K562 (cell line): ENCODE data around the gene HAL. TPM values are rescaled to one million over a fixed set of nuclear protein-coding genes. Genes with fewer than 3 reads are reported as not detected.
A peak's percentile ranks its signal among the peaks of the same experiment; 100 is the strongest.

ENCODE experiments used
- CHD1 ChIP-seq: fragments of 200-600 bp; sonication (generic); IDR thresholded peaks from one replicate; pipeline ENCODE4 v1.6.1; 2012; ENCODE audit warnings: mild to moderate bottlenecking, moderate library complexity, low read length, inconsistent platforms
- ESRRA ChIP-seq: fragments of 450-650 bp; IDR thresholded peaks from 2 replicates; pipeline ENCODE4 v1.6.1; 2014; ENCODE audit warnings: low read depth, mild to moderate bottlenecking, moderate library complexity, borderline replicate concordance
- HDAC6 ChIP-seq: IDR thresholded peaks from 2 replicates; pipeline ENCODE4 v1.6.1; 2012; ENCODE audit warnings: low read depth, mild to moderate bottlenecking, control low read depth, inconsistent platforms, low read length, moderate library complexity
- MBD2 ChIP-seq: sonication (generic); IDR thresholded peaks from 2 replicates; pipeline ENCODE4 v1.6.1; 2016; ENCODE audit warnings: low read depth, borderline replicate concordance
- NCOA4 ChIP-seq: fragments of 450-650 bp; IDR thresholded peaks from 2 replicates; pipeline ENCODE4 v1.6.1; 2018; ENCODE audit warnings: mild to moderate bottlenecking; ENCODE audit not compliant: partially characterized antibody
- NEUROD1 ChIP-seq: fragments of 150-350 bp; IDR thresholded peaks from 2 replicates; pipeline ENCODE4 v1.6.1; 2014; ENCODE audit warnings: borderline replicate concordance, low read length, low read depth; ENCODE audit not compliant: partially characterized antibody
- POLR2AphosphoS5 ChIP-seq: IDR thresholded peaks from 2 replicates; pipeline ENCODE4 v1.6.1; 2011; ENCODE audit warnings: mild to moderate bottlenecking, low read depth, low read length, moderate library complexity; ENCODE audit not compliant: control insufficient read depth, insufficient read depth
- PRPF4 ChIP-seq: fragments of 200-400 bp; formaldehyde crosslinking; IDR thresholded peaks from one replicate; pipeline ENCODE4 v1.6.1; 2017; ENCODE audit warnings: low read length, low read depth, mild to moderate bottlenecking; ENCODE audit not compliant: insufficient read depth, poor library complexity, severe bottlenecking
- RFX1 ChIP-seq: fragments of 450-650 bp; IDR thresholded peaks from 2 replicates; pipeline ENCODE4 v1.6.1; 2016; ENCODE audit warnings: mild to moderate bottlenecking, moderate library complexity
- ZKSCAN8 ChIP-seq: fragments of 200-800 bp; sonication (Bioruptor generic); IDR thresholded peaks from 2 replicates; pipeline ENCODE4 v1.6.1; 2016; ENCODE audit warnings: missing genetic modification characterization, missing compliant biosample characterization
- ZNF707 ChIP-seq: fragments of 250-450 bp; sonication (Bioruptor Pico); conservative IDR thresholded peaks from 2 replicates; pipeline ENCODE4 v1.8.0; 2022; ENCODE audit warnings: inconsistent platforms, mild to moderate bottlenecking, moderate library complexity
- polyA plus RNA-seq, 8 experiments: library from polyadenylated mRNA; depleted of rRNA in 4 of 8; stranded (reverse) in 5 of 8; unstranded in 3 of 8; fragments of >200 nt; fragmentation: Nextera tagmentation in 2 of 8; fragmentation: Illumina TruSeq in 1 of 8; extraction: Ambion mirVana in 2 of 8; extraction: Trizol in 1 of 8; gene quantifications; 2 replicates each; pipeline versions ENCODE4 v1.2.1 to v1.2.3, GENCODE V29; 2011 to 2014; ENCODE audit warnings: inconsistent platforms in 1 of 8, missing spikeins in 1 of 8
- total RNA-seq, 7 experiments: library from RNA; depleted of rRNA in 6 of 7; stranded (reverse); fragments of >200 nt in 6 of 7; fragmentation: Illumina TruSeq in 2 of 7; extraction: Trizol in 2 of 7; gene quantifications; 2 replicates each; pipeline versions ENCODE4 v1.2.1 to v1.2.3, GENCODE V29; 2011 to 2021; ENCODE audit warnings: low replicate concordance in 1 of 7
- TF ChIP-seq, protein P1 (sequence below): sonication (generic); formaldehyde crosslinking; IDR thresholded peaks from 2 replicates; pipeline ENCODE4 v1.8.0; 2023; ENCODE audit warnings: mild to moderate bottlenecking, missing genetic modification reagents
- TF ChIP-seq, protein P2 (sequence below): sonication (generic); formaldehyde crosslinking; IDR thresholded peaks from 2 replicates; pipeline ENCODE4 v1.8.0; 2022; ENCODE audit warnings: missing genetic modification reagents, mild to moderate bottlenecking, borderline replicate concordance
- TF ChIP-seq, protein P3 (sequence below): fragments of 200-800 bp; sonication (Bioruptor generic); IDR thresholded peaks from 2 replicates; pipeline ENCODE4 v1.6.1; 2016; ENCODE audit warnings: missing genetic modification characterization, missing compliant biosample characterization

Gene HAL
- total and polyA plus RNA-seq, 9 of the 15 experiments (the other 6 are each of a cell fraction or from before 2014, with no cell fraction given): 0.03 to 0.36 (median 0.20) TPM; not detected in 4

DNA sequence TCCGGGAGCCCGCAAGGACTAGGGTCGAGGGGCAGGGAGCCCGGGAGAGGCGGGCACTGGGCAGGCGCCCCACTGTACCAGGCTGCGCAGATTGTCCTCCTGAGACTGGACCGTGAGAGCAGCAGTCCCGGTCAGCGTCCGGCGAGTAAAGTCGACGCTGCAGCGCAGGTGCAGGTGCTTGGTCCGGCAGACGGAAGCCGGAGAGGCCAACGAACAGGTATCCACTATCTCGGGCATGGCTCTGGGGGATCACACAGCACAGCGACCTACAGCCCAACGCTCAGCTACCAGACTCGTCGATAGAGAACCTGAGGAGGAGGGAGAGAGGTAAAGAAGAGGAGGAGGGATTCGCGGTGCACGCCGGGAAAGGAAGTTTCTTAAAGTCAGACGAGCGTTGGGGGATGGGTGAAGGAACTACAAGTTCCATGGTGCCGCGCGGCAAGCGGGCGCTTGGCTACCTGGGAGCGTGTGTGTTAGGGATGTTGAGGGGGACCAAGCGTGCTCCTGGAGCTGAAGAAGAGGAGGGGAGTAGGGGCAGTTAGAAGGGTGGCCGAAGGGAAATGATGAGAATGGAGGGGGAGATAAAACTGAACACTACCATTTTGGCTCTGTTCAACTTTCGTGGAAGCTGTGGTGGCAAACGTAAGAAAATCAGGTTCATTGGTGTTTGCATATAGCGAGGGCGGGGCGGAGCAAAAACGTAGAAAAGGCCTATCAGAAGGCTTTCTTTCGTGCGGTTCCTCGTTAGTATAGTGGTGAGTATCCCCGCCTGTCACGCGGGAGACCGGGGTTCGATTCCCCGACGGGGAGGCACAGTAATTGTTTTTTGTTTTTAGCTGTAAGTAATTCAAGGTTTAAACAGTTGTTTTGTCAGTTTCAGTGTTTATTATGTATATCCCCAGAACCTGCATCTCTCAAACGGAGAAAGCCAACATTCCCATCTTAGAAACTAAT is 39.4 kb upstream of the HAL start, which contains the start of gene LTA4H (continued):
- TF ChIP-seq, protein P1, sequence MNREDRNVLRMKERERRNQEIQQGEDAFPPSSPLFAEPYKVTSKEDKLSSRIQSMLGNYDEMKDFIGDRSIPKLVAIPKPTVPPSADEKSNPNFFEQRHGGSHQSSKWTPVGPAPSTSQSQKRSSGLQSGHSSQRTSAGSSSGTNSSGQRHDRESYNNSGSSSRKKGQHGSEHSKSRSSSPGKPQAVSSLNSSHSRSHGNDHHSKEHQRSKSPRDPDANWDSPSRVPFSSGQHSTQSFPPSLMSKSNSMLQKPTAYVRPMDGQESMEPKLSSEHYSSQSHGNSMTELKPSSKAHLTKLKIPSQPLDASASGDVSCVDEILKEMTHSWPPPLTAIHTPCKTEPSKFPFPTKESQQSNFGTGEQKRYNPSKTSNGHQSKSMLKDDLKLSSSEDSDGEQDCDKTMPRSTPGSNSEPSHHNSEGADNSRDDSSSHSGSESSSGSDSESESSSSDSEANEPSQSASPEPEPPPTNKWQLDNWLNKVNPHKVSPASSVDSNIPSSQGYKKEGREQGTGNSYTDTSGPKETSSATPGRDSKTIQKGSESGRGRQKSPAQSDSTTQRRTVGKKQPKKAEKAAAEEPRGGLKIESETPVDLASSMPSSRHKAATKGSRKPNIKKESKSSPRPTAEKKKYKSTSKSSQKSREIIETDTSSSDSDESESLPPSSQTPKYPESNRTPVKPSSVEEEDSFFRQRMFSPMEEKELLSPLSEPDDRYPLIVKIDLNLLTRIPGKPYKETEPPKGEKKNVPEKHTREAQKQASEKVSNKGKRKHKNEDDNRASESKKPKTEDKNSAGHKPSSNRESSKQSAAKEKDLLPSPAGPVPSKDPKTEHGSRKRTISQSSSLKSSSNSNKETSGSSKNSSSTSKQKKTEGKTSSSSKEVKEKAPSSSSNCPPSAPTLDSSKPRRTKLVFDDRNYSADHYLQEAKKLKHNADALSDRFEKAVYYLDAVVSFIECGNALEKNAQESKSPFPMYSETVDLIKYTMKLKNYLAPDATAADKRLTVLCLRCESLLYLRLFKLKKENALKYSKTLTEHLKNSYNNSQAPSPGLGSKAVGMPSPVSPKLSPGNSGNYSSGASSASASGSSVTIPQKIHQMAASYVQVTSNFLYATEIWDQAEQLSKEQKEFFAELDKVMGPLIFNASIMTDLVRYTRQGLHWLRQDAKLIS: peak; percentile 76
- peak; percentile 31; the same call in 1 of the 2 replicates for TF ChIP-seq ESRRA
- peak; percentile 39; the same call in 1 of the 2 replicates for TF ChIP-seq HDAC6
- no peak for TF ChIP-seq POLR2AphosphoS5
- TF ChIP-seq ZKSCAN8: no peak
- TF ChIP-seq CHD1: no peak
- no peak for TF ChIP-seq ZNF707 (CRISPR knock-in tag)
- TF ChIP-seq, protein P2, sequence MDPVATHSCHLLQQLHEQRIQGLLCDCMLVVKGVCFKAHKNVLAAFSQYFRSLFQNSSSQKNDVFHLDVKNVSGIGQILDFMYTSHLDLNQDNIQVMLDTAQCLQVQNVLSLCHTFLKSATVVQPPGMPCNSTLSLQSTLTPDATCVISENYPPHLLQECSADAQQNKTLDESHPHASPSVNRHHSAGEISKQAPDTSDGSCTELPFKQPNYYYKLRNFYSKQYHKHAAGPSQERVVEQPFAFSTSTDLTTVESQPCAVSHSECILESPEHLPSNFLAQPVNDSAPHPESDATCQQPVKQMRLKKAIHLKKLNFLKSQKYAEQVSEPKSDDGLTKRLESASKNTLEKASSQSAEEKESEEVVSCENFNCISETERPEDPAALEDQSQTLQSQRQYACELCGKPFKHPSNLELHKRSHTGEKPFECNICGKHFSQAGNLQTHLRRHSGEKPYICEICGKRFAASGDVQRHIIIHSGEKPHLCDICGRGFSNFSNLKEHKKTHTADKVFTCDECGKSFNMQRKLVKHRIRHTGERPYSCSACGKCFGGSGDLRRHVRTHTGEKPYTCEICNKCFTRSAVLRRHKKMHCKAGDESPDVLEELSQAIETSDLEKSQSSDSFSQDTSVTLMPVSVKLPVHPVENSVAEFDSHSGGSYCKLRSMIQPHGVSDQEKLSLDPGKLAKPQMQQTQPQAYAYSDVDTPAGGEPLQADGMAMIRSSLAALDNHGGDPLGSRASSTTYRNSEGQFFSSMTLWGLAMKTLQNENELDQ (CRISPR knock-in tag): no peak
- TF ChIP-seq NCOA4: no peak
- no peak for TF ChIP-seq RFX1
- 0 out of 2 replicates have a peak, but pooled peaks have one; percentile 60 for TF ChIP-seq MBD2
- no peak for TF ChIP-seq PRPF4
- peak; percentile 13 for TF ChIP-seq NEUROD1
- TF ChIP-seq, protein P3, sequence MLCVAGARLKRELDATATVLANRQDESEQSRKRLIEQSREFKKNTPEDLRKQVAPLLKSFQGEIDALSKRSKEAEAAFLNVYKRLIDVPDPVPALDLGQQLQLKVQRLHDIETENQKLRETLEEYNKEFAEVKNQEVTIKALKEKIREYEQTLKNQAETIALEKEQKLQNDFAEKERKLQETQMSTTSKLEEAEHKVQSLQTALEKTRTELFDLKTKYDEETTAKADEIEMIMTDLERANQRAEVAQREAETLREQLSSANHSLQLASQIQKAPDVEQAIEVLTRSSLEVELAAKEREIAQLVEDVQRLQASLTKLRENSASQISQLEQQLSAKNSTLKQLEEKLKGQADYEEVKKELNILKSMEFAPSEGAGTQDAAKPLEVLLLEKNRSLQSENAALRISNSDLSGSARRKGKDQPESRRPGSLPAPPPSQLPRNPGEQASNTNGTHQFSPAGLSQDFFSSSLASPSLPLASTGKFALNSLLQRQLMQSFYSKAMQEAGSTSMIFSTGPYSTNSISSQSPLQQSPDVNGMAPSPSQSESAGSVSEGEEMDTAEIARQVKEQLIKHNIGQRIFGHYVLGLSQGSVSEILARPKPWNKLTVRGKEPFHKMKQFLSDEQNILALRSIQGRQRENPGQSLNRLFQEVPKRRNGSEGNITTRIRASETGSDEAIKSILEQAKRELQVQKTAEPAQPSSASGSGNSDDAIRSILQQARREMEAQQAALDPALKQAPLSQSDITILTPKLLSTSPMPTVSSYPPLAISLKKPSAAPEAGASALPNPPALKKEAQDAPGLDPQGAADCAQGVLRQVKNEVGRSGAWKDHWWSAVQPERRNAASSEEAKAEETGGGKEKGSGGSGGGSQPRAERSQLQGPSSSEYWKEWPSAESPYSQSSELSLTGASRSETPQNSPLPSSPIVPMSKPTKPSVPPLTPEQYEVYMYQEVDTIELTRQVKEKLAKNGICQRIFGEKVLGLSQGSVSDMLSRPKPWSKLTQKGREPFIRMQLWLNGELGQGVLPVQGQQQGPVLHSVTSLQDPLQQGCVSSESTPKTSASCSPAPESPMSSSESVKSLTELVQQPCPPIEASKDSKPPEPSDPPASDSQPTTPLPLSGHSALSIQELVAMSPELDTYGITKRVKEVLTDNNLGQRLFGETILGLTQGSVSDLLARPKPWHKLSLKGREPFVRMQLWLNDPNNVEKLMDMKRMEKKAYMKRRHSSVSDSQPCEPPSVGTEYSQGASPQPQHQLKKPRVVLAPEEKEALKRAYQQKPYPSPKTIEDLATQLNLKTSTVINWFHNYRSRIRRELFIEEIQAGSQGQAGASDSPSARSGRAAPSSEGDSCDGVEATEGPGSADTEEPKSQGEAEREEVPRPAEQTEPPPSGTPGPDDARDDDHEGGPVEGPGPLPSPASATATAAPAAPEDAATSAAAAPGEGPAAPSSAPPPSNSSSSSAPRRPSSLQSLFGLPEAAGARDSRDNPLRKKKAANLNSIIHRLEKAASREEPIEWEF (CRISPR knock-in tag): no peak
